ENCODE measurements around the gene DNAH6. TPM values are rescaled to one million over a fixed set of nuclear protein-coding genes. Genes with fewer than 3 reads are reported as not detected.
"Not testable (repeated sequence)": the region's sequence is repeated elsewhere in the genome, so short reads cannot be mapped to it uniquely, and the experiment has no call there.

Gene DNAH6
- total RNA-seq, 1 donor from 2014 or later, result not detected

DNA sequence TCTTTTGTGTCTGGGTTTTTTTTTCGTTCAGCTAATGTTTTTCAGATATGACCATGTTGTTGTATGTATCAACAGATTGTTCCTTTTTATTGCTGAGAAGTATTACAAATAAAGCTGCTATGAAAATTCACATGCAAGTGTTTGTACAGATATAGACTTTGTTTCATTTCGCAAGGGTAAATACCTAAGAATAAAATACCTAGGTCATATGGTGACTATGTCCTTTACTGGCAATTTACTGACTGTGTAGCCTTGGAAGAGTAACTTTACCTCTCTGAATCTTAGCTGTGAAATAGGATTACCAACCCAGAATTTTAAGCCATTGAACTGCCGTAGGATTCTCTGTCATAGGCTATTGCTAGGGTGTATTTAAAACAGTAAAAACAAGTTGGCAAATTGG lies 19.0 kb upstream of the DNAH6 start:
- DNase-seq (ENCODE audit: low read depth, low spot score), result no peak

DNA sequence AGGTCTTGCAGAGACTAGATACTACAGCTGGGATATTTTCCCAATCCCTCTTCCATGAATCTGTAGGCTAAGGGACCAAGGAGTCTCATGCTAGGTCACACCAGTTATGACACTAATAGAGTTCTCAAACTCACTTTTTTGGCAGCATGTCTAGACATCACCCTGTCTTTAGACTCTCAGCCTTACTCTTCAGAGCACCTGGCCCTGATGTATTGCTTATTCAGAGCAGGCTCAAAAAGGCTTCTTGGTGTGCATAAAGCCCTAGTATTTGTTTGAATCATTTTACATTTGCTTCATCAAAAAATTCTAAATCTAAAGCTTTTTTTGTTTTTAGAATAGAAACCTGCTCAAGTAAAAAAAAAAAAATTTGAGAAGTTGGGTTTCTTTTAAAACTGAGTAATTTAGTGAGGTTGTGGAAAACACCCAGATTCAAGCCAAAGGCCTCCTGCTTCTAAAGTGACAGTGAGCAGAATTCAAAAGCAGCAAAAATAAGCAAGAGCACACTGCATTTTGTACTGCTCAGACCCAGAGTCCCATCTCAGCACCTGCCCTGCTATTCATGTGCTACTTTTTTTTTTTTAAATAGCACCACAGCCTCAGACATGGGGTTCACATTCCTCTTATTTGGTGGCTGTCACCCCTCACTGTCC lies 18.0 kb upstream of the DNAH6 start:
- no peak for DNase-seq (ENCODE audit: low read depth, low spot score)

DNA sequence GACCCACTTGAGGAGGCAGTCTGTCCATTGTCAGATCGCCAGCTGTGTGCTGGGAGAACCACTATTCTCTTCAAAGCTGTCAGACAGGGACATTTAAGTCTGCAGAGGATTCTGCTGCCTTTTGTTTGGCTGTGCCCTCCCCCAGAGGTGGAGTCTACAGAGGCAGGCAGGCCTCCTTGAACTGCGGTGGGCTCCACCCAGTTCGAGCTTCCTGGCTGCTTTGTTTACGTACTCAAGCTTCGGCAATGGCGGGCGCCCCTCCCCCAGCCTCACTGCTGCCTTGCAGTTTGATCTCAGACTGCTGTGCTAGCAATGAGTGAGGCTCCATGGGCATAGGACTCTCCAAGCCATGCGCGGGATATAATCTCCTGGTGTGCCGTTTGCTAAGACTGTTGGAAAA lies 5.3 kb upstream of the DNAH6 start:
- not testable (repeated sequence) for DNase-seq (ENCODE audit: low read depth, low spot score)

DNA sequence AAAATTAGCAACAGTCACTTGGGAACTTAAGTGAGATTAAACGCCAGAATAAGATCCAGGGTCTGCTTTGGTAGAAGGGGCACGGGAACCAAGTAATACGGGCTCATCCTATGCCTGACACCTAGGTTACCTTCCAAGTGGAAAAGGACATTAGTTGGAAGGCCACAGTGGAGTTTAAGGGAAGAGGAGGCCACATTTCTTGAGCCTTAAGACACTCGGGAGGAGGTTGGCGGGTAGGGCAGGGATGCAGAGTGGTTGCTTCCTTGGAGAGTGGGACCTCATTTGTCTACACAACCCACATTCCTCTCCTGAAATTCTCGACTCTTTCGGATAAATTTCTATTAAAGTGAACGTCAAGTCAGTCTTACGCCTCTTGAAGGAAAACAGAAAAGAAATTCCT lies 510 bp upstream of the DNAH6 start:
- no peak for DNase-seq (ENCODE audit: low read depth, low spot score)

DNA sequence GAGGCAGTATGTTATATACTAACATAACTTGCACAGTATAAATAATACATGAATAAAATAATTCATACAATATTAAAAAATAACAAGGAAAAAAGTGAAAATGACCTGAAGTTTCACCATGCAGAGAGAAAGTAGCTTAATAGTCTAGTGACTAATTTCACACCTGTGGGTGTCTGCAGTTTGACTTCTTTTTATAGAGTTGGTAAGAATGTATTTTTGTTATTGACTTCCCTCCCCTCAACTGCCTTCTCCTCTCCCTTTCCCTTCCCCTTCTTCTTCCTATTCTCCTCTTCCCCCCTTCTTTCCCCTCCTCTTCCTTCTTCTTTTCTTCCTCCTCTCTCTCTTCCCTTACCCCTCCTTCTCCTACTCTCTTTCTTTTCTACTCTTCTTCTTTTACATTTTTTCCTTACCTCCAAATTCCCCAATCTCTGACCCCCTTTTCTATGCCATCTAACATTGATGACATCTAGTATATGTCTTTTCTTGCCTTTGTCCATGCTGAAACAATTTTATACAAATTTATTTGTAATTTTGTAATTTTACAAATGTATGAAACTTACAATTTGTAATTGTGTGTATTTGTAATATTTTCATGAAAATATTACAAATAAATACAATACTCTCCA lies 3.1 kb downstream of the DNAH6 start:
- DNase-seq (ENCODE audit: low read depth, low spot score), result no peak

DNA sequence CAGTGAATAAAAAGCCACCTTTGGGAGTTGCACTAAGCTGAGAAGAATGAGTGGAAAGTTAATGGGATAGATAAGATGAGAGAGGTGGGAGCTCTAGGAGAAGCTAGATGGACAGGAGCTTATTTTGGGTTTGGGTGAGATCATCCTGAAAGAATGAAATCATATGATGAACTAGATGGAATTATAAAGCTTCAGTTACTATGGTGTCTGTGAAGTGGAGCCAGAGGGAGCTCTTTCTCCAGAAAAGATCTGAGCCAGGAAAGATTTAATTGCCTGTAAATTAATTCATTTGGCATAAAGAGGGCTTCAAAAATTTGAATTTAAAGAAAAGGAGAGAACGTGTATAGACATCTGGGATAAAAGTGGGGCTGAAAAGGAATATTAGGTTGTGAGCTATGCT lies 10.3 kb downstream of the DNAH6 start:
- no peak for DNase-seq (ENCODE audit: low read depth, low spot score)

DNA sequence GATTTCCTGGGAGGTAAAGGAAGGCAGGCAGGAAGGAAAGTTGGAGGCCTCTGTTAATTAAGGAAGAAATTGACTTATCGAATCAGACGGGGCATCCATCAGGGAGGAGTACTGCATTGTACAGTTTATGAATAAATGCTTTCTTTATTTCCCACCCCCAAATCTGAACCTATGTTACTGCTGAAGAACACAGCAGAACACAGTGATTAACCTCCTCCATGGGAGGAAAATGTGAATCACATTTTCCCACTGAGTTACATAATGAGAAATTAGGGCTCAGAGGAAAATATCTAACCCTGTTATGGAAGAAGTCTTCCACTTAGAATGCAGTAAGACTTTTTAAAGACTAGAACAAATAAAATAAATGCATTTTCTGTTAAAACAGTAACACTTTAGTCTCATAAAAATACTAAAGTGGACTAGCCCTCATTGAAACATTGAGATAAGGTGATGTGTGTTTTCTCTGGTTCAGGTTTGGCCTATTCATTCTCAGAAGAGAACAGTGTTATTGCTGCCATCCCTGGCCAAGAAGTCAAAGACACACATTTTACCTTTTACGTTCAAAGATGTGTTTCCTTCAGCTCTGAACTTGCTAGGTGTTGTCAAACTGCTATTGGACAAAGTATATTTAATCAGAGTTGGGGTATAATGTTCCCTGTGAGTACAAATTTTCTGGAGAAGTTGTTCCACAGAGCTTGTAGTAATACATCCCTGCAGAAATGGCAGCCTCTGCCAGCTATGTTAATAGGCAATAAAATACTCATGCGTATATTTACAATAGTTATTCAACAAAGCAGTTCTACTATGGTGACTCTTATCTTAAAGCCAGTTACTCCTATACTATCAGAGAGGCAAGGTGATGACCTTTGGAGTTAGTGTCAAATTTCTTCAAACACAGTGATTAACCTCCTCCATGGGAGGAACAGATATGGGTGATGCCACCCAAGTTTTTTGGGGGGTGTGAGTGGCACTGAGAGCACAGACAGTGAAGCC lies 11.1 kb downstream of the DNAH6 start:
- no peak for DNase-seq (ENCODE audit: low read depth, low spot score)

DNA sequence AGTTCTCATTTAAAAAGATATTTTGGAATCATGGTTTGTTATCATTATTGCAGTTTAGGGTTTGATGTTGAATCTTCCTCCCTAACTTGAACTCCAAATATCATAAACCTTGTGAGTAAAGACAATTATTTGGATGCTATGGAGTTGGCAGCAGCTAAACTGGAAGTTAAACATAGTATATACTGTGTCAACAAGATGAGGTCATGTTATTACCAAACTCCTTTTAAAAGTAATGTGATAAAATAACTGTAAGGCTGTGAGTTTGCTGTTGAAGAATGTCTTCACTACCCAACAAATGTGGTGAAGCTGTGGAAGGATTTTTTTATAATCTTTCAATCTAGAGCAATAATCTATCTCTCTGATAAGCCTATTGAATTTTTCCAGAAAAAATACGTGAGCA lies 16.0 kb downstream of the DNAH6 start:
- DNase-seq (ENCODE audit: low read depth, low spot score), result no peak

DNA sequence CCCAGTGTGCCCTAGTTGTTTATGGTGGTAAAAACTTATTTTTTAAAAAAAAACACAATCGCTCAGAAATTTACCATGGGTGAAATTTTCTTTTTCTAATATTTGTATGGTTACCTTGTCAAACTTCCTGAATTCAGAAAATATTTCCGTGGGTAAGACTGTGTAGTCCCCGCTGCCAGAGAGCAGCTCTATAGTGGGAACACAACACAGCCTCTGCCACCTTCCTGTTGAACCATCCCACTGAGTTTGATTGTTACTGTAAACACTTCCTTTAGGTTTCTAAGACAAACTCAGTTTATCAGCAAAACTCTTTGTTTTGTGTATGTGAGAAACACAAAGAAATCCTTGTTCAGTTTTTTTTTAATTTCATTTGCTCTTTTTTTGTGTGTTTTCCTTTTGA lies 17.9 kb downstream of the DNAH6 start:
- no peak for DNase-seq (ENCODE audit: low read depth, low spot score)

DNA sequence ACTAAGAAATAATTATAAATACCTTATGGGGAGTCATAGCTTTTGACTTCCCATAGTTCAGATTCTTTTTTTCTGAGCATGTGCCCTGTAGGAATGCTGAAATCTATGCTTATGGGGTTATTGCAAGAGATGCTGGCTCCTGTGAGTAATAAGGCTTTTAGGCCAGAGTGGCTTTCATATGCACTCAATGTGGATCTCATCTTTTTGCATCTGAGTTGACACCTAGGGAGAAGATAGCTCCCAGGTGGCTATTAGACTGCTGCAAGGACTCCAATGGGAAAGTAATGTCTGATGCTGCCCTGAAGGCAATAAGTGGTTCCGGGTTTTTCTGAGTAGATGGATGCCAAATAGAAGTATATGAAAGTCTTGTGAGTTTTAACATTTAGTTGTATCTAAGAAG lies 21.0 kb downstream of the DNAH6 start:
- no peak for DNase-seq (ENCODE audit: low read depth, low spot score)

DNA sequence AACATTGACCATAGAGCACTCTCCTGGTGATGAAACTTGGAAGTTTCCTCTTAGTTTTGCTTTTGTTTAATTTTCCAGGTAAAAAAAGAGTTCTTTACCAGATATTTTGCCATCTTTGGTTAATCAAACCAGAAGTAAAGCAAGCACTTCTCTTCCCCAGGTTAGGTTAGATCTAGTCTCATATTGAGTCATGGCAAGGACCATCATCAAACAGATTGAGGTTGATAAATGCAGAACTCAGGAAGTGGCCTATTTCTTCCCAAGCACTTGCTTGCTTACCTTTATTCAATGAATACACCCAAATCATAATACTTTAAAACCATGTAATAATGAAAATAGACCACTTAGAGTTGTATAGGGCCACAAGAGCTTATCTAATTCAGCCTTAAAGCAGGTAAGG lies 23.4 kb downstream of the DNAH6 start:
- DNase-seq (ENCODE audit: low read depth, low spot score), result no peak

DNA sequence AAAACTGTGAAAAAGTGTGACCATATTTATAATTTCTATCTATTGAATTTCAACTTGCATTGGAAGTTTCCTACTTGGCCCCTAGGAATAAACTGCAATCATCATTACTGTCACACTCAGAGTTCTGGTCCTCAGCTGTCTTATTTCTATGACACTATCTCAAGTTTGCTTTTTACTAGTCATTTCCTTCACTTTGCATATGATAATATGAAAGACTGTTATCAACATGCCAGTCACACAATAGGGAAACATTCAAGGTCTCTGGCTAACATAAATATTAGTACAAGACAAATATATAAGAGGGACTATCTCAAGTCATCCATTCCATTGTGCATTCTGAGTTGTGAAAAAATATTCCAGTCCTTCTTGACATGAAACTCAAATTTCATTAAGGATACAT lies 28.7 kb downstream of the DNAH6 start:
- no peak for DNase-seq (ENCODE audit: low read depth, low spot score)

DNA sequence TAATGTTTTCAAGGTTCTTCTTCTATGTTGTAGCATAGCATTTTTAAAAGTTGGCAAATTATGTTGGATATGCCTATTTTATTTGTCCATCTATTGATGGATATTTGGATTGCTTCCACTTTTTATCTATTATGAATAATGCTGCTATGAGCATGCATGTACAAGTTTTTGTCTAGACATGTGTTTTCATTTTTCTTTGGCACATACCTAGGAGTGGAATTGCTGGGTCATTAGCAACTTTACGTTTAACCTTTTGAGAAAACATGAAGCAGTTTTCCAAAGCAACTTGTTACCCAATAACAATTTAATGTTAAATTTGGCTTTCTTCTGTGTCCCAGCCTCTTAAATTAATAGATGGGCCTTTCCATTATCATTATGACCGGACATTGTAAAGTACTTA lies 30.3 kb downstream of the DNAH6 start:
- no peak for DNase-seq (ENCODE audit: low read depth, low spot score)

DNA sequence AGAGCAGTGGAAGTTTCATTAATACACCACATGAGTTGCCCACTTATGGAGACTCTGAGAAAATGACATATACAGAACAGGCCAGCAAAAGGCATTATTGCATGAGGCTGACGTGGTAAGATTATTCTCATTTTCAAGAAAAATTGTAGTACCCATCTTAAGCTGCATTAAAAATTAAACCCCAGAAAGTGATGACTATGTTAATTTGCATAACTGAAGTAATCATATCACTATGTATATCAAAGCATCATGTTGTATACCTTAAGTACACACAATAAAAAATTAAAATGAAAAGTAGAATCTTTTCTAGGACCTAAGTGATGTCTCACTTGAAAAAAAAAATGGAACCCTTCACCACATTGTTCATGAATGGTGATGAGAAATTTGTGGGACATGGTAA lies 32.0 kb downstream of the DNAH6 start:
- DNase-seq (ENCODE audit: low read depth, low spot score), result no peak

DNA sequence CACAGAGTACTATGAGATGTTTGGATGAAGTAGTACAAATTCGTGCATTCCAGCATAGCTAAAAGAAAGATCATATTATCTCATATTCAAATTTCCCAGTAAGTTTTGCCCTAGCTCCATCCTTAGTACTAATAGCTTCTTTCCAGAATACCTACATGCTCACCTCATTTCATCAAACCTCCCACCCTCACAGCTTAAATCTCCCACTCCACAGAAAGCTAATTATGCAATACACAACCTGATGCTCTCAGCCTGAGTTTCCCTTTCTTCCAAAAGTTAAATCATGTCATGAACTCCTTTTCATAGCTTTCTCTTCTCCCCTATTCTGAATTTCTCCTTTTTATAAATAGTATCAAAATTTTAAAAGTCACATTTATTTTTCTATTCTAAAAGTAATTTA lies 34.6 kb downstream of the DNAH6 start:
- no peak for DNase-seq (ENCODE audit: low read depth, low spot score)

DNA sequence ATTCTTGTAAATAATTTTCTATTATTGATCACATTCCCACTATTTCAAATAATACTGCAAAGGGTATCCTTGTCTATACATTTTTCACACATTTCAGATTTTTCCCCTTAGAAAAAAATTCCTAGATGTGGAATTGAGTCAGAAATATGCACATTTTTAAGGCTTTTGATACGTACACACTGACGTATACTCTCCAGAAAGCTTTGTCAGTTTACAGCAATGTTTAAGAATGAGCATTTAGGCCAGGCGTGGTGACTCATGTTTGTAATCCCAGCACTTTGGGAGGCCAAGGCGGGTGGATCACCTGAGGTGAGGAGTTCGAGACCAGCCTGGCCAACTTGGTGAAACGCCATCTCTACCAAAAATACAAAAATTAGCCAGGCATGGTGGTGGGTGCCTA lies 35.2 kb downstream of the DNAH6 start:
- DNase-seq (ENCODE audit: low read depth, low spot score), result not testable (repeated sequence)

DNA sequence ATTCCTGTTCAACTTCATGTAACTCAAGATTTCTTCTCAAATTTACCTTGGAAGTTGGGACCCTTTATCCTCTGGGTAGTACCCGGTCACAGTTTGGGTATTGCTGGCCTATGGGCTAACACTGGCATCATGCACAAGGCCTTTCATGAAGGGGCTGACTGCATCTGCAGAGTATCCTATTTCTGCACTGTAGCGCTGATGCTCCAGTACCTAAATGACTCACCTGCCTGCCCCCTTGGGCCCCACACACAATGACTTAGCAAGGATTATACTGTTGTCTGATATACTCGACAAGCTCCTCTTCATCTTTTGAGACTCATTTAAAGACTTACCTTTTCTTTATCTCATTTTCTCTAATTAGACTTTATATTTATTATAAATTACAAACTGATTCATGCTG lies 39.9 kb downstream of the DNAH6 start:
- DNase-seq (ENCODE audit: low read depth, low spot score), result no peak

DNA sequence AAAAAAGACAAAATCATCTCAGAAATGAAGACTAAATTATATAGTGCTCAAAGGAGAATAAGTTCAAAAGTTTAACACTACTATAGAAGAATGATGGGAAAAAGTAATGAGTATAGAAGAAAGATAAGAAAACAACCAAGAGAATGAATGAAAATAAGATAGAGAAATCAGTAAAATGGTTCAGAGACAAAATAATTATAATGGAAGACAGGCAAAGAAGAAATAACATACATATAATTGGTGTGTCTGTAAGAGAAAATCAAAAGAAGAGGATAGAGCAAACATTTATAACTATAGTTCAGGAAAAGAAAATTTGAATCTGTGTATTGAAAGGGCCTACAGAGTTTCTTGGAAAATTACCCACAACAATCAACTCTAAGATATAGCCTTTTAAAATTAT lies 43.5 kb downstream of the DNAH6 start:
- DNase-seq (ENCODE audit: low read depth, low spot score), result no peak

DNA sequence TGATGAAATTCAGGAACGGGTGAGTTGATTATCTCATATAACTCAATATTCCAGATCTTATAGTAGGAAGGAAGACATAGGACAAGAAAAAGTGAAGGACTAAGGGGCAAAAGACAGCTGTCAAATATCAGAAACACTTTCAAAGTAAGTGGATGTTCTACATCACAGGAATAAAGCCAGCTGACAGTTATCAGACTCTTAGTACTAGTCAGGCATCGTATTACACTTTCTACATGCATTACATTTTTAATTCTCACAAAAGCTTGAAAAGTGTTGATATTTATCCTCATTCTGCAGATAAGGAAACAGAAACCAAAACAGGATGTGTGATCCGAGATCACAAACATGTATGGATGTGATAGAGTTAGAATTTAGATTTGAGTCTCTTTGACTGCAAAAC lies 63.4 kb downstream of the DNAH6 start:
- DNase-seq (ENCODE audit: low read depth, low spot score), result no peak

DNA sequence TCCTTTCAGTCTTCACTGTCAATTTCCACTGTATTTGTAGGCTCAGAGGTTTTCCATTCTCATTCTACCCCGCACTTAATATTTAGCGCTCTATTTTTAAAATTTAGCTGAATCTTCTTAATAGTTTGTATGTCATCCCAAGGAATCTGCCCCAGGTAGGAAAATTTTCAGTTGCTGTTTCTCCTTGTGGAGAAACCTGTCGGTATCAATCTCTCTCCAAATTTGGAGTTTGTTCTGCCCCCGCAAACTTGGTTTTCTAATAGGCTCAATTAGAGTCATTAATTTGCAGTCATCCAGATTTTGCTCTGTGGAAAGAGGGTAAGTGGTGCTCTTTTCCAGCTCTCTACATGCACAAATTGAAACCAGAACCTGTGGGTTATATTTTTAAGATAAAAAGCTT lies 87.6 kb downstream of the DNAH6 start:
- DNase-seq (ENCODE audit: low read depth, low spot score), result no peak

DNA sequence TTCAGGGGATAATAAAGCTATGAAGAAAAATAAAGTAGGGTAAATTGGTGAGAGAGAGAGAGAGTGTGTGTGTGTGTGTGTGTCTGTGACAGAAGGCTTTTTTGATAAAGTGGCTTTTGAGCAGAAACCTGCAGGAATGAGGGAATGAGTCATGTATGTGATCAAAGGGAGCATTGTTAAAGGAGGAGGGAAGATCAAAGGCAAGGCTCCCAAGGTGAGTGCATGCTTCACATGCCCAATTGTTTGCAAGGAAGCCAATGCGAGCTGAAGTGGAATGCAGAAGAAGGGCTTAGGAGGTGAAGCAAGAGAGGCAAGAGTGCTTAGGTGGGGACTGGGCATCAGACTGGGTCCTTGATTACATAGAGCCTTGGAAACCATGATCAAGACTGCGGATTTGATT lies 96.8 kb downstream of the DNAH6 start:
- no peak for DNase-seq (ENCODE audit: low read depth, low spot score)

DNA sequence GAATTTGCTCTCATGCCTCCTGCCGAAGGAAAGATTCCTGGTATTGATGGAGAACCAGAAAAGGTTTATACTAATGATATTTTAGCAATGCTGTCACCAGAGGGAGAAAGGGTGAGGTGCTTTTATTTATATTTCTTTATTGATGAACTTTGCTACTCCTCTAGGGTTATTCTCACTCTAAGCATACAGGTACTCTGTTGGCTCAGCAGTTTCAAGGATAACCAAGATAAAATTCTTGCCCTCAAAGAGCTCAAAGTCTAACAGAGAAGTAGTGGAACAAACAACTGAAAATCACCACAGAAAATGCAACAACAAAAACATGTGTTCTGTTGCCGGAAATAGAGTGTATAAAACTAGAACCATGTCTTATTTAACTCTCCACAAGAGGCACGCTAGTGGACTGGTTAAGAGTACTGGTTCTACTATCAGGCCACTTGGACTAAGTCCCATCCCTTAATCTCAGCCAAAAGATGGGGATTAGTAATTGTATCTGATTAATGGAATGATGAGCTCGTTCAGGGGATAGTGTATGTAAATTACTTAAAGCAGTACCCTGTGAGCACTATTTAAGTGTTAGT lies 103.6 kb downstream of the DNAH6 start:
- no peak for DNase-seq (ENCODE audit: low read depth, low spot score)

Measured in pulmonary artery endothelial cell (primary cell).